ENCODE data around the gene CST7.
"Not testable (repeated sequence)": the region's sequence is repeated elsewhere in the genome, so short reads cannot be mapped to it uniquely, and the experiment has no call there.

CST7 gene

DNA sequence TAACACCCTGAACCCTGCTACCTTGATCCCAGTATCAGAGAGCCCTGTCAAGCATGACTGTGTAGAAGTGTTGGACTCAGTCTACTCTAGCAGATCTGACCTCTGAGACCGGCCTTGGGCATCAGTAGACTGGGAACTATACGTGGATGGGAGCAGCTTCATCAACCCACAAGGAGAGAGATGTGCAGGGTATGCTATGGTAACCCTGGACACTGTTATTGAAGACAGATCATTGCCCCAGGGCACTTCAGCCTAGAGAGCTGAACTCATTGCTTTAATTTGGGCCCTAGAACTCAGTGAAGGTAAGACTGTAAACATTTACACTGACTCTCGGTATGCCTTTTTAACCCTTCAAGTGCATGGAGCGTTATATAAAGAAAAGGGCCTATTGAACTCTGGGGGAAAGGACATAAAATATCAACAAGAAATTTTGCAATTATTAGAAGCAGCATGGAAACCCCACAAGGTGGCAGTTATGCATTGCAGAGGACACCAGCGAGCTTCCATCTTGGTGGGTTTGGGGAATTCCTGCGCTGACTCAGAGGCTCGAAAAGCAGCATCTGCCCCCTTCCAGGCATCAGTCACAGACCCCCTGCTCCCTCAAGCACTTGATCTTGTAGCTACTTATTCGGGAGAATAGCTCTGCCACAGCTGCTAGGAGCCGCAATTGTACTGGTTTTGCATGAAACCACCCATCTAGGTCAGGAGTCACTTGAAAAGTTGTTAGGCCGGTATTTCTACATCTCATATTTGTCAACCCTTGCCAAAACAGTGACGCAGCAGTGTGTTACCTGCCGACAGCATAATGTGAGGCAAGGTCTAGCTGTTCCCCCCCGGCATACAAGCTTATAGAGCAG, 19.0 kb upstream of the CST7 start:
- peak; percentile 49 for DNase-seq

GRCh38 chr20:24930724-24931688, 18.1 kb upstream of the CST7 start:
- peak; percentile 19 for DNase-seq

DNA sequence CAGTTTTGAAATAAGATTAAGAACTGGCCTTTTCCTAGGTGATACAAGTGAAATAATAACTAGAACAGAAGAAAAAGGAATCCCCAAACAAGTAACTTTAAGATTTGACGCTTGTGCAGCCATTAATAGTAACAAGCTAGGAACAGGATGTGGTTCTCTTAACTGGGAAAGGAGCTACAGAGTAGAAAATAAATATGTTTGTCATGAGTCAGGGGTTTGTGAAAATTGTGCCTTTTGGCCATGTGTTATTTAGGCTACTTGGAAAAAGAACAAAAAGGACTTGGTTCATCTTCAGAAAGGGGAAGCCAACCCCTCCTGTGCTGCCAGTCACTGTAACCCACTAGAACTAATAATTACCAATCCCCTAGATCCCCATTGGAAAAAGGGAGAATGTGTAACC, 17.2 kb upstream of the CST7 start:
- DNase-seq = peak; percentile 23

GRCh38 chr20:24933266-24933908, 15.7 kb upstream of the CST7 start:
- DNase-seq = no peak

- DNase-seq = no peak
Observed at GRCh38 chr20:24934101-24934661, 14.9 kb upstream of the CST7 start.

- DNase-seq = no peak
Observed at GRCh38 chr20:24934716-24935115, 14.4 kb upstream of the CST7 start.

- no peak for DNase-seq
Observed at GRCh38 chr20:24935140-24935539, 13.9 kb upstream of the CST7 start.

GRCh38 chr20:24935766-24936525, 13.1 kb upstream of the CST7 start:
- DNase-seq = no peak

- no peak for DNase-seq
Observed at GRCh38 chr20:24936526-24937407, 12.3 kb upstream of the CST7 start.

- DNase-seq = no peak
Observed at GRCh38 chr20:24937579-24937978, 11.5 kb upstream of the CST7 start.

GRCh38 chr20:24938498-24938897, 10.6 kb upstream of the CST7 start:
- no peak for DNase-seq

- DNase-seq = no peak
Observed at GRCh38 chr20:24939036-24939435, 10.0 kb upstream of the CST7 start.

GRCh38 chr20:24942679-24943078, 6.4 kb upstream of the CST7 start:
- DNase-seq = no peak

- DNase-seq = no peak
Observed at GRCh38 chr20:24943196-24943595, 5.9 kb upstream of the CST7 start.

DNA sequence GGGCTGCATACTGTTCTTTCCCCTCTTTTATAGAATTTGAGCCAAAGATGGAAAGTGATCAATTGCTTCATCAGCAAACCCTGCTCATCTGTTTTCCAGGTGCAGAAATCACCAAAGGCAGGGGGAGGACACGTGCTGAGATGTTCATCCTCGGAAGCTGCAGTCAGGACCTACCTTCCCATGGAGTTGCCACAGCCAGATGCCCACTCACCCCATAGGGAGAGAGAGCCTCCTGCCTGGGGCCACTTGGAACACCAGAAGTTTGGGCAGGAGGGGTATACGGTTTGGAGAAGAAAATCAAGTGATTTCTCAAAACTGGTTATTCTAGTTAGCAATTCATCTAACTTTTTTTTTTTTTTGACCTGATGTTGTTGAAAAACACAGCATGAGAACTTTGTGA, 5.3 kb upstream of the CST7 start:
- no peak for DNase-seq

DNA sequence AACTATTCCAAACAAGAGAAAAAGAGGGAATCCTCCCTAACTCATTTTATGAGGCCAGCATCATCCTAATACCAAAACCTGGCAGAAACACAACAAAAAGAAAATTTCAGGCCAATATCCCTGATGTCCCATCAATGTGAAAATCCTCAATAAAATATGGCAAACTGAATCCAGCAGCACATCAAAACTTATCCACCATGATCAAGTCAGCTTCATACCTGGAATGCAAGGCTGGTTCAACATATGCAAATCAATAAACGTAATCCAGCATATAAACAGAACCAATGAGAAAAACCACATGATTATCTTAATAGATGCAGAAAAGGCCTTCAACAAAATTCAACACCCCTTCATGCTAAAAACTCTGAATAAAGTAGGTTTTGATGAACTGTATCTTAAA, 2.7 kb upstream of the CST7 start:
- DNase-seq = not testable (repeated sequence)

- DNase-seq = not testable (repeated sequence)
Observed at GRCh38 chr20:24948396-24948938, 602 bp upstream of the CST7 start.

DNA sequence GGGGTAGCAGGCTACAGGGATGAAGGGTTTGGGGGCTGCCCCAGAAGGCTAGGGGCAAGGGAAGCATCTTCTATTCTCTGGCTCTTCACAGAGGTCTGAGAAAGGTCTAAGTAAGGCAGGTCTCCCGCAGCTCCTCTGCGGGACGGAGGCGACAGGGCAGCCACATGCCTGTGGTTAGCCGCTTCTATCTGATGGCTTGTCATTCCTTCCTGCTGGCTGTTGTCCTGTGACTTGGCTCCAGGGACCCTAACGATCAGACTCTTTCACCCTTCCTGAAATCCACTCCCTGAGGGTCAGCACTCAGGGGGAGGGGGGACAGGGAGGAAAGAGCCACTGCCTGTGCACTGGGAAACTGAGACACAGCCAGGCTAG, 673 bp downstream of the CST7 start:
- peak; percentile 34 for DNase-seq

DNA sequence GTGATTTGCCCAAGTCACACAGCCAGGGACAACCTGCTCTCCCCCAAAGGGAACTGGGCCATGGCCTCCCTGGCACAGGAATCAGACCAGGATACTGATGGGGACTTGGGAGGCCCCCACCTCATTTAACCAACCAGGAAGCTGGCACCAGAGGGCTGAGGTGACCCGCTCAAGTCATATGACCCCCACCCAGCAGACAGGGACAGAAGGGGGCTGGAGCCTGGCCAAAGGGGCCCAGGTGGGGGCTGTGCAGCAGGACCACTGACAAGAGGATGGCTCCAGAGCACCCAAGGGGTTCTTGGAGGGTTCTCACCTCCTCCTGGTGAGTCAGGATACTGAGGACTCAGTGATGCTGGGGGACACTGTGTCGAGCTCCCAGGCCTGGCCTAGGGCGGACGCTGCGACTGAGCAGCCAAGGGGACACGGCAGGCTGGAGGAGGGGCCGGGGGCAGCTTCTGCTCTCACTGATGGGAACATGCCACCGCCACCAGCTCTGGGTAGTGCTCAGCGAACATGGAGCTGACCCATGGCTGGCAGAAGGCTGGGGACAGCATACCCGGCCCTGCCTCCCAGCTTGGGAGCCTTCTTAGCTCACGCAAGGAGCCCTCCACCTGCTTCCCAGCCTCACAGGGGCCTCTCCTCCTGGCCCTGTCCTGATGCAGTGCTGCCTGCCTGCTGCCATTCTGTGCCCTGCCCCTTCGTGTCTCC, 1.2 kb downstream of the CST7 start:
- DNase-seq = no peak

GRCh38 chr20:24950836-24951525, 1.9 kb downstream of the CST7 start:
- no peak for DNase-seq
